Activated B cell treated with CpG ODN at 0.5 μM for 24 hours (primary cell): Measurements from ENCODE around the gene CCN5. TPM values are rescaled to one million over a fixed set of nuclear protein-coding genes. Genes with fewer than 3 reads are reported as not detected.

ENCODE experiments used
- ATAC-seq: fragments of 200-7000 bp; cut with Tn5 transposase; one replicate; pipeline ENCODE4 v1.10.0; 2021; ENCODE audit warnings: low read depth, mild to moderate bottlenecking, moderate library complexity
- CTCF ChIA-PET: fragments of 350-600 bp; sonication (Branson Sonifier 250); formaldehyde crosslinking; loops from one replicate; lab custom pipeline; 2021; ENCODE audit warnings: antibody characterized with exemption; lab: Charles Lee
- POLR2A ChIA-PET: fragments of 350-600 bp; sonication (Branson Sonifier 250); formaldehyde crosslinking; loops from one replicate; lab custom pipeline; 2021; ENCODE audit warnings: antibody characterized with exemption; lab: Charles Lee
- DNase-seq: peaks from one replicate; pipeline ENCODE4 v3.0.0; 2022
- H3K27ac Mint-ChIP-seq: one replicate; pipeline ENCODE4 v1.8.0; 2020; ENCODE audit warnings: mixed read lengths
- H3K27me3 Mint-ChIP-seq: one replicate; pipeline ENCODE4 v1.8.0; 2021; ENCODE audit warnings: mixed read lengths
- H3K36me3 Mint-ChIP-seq: one replicate; pipeline ENCODE4 v1.8.0; 2021; ENCODE audit warnings: low read depth, mixed read lengths
- H3K4me1 Mint-ChIP-seq: one replicate; pipeline ENCODE4 v1.8.0; 2021; ENCODE audit warnings: mixed read lengths
- H3K4me3 Mint-ChIP-seq: one replicate; pipeline ENCODE4 v1.8.0; 2020; ENCODE audit warnings: mild to moderate bottlenecking, mixed read lengths
- H3K9me3 Mint-ChIP-seq: one replicate; pipeline ENCODE4 v1.8.0; 2020; ENCODE audit warnings: mixed read lengths
- intact Hi-C: fragments of 100-400 bp; cut with micrococcal nuclease; formaldehyde crosslinking; loops from one replicate; pipeline ENCODE4 v1.15.1; 2024
- total RNA-seq: library from RNA; stranded (reverse); gene quantifications from 2 replicates; pipeline ENCODE4 v1.2.3, GENCODE V29; 2022
- TF ChIP-seq, protein P1 (sequence below): fragments of 200-600 bp; IDR thresholded peaks from one replicate; pipeline ENCODE4 v1.8.0; 2022; ENCODE audit warnings: antibody characterized with exemption, mild to moderate bottlenecking

The CCN5 gene
- total RNA-seq, 1 donor from 2014 or later = not detected

DNA sequence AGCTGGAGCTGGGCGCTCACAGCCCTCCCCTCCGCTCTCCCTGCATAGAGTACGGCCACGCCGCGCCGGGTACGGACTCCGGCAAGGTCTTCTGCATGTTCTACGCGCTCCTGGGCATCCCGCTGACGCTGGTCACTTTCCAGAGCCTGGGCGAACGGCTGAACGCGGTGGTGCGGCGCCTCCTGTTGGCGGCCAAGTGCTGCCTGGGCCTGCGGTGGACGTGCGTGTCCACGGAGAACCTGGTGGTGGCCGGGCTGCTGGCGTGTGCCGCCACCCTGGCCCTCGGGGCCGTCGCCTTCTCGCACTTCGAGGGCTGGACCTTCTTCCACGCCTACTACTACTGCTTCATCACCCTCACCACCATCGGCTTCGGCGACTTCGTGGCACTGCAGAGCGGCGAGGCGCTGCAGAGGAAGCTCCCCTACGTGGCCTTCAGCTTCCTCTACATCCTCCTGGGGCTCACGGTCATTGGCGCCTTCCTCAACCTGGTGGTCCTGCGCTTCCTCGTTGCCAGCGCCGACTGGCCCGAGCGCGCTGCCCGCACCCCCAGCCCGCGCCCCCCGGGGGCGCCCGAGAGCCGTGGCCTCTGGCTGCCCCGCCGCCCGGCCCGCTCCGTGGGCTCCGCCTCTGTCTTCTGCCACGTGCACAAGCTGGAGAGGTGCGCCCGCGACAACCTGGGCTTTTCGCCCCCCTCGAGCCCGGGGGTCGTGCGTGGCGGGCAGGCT is 35.1 kb downstream of the CCN5 start:
- no peak overlapping the region for H3K27ac Mint-ChIP-seq
- DNase-seq (no peak), ATAC-seq (no peak)
- no peaks in the 10 kb centered on the region for H3K36me3 Mint-ChIP-seq
- intact Hi-C loops = no loop called here
- peaks cover 29% of the 10 kb centered on the region for H3K27me3 Mint-ChIP-seq
- TF ChIP-seq, protein P1, sequence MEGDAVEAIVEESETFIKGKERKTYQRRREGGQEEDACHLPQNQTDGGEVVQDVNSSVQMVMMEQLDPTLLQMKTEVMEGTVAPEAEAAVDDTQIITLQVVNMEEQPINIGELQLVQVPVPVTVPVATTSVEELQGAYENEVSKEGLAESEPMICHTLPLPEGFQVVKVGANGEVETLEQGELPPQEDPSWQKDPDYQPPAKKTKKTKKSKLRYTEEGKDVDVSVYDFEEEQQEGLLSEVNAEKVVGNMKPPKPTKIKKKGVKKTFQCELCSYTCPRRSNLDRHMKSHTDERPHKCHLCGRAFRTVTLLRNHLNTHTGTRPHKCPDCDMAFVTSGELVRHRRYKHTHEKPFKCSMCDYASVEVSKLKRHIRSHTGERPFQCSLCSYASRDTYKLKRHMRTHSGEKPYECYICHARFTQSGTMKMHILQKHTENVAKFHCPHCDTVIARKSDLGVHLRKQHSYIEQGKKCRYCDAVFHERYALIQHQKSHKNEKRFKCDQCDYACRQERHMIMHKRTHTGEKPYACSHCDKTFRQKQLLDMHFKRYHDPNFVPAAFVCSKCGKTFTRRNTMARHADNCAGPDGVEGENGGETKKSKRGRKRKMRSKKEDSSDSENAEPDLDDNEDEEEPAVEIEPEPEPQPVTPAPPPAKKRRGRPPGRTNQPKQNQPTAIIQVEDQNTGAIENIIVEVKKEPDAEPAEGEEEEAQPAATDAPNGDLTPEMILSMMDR = no peak
- no peak overlapping the region for H3K4me3 Mint-ChIP-seq
- no peaks in the 10 kb centered on the region for H3K9me3 Mint-ChIP-seq
- peaks cover 9% of the 10 kb centered on the region for H3K4me1 Mint-ChIP-seq
- ChIA-PET CTCF (no interaction called here), POLR2A (no interaction called here)

DNA sequence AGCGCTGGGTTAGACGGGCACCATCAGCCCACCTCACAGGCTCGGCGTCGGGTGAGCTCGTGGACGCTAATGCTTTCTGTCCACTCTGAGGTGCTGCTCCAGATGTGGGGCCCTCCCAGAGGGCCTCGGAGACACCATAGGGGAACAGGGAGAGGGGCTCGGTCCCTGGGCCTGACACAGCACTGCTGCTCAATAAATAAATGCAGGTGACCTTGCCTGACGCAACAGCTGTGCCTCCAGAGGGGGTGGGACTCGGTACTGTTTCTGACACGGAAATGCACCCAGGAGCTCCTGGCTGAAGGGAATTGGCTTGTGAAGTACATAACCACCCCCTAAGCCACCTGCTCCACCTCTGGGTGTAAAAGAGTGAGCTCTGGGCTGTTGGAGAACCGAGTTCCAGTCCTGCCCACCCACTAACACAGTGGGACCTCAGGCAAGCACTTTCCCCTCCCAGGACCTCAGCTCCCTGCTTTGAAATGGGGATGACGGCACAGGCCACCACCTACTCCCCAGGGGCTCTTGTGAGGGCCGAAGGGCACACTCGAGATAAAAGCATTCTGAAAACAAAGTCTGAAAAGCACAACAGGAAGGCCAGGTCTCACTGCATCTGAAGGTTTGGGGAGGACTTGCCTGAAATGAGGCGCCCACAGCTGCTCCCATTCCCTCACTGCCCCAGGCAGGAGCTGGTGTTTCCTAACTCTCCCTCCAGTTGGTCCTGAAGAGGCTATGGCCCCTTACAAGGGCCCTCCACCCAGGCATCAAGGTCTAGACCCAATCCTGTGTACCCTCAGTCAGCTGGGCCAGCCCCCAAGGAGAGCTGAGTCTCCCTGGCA is 37.1 kb downstream of the CCN5 start:
- Mint-ChIP-seq H3K27me3 (peaks cover 18% of the 10 kb centered on the region), H3K9me3 (no peaks in the 10 kb centered on the region), H3K4me1 (peaks cover 3% of the 10 kb centered on the region), H3K36me3 (no peaks in the 10 kb centered on the region), H3K27ac (no peak overlapping the region), H3K4me3 (no peak overlapping the region)
- POLR2A ChIA-PET = no interaction called here
- no peak for ATAC-seq
- CTCF ChIA-PET = no interaction called here
- DNase-seq = no peak
- TF ChIP-seq, protein P1 = no peak
- intact Hi-C loops = no loop called here

DNA sequence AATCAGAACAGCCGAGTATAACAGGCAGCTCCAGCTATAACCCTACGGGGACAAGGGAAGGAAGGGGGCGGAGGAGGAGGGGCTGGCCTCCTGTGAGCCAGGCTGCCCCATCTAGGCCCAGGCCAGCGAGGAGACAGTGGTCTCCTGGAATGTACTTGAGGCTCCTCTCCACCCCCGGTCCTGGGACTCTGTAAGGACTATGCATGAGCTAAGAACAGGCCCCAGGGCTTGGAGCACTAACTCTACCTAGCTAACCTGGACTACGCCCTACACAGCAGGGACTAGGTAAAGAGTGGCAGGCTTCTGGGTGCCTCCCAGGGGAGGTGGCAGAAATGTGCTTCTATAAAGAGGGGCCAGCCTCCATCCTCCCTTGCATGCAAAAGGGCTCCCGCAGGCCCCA is 39.4 kb downstream of the CCN5 start:
- ChIA-PET POLR2A (no interaction called here), CTCF (no interaction called here)
- H3K27ac Mint-ChIP-seq = no peak overlapping the region
- ATAC-seq (no peak), DNase-seq (no peak)
- TF ChIP-seq, protein P1 = no peak
- intact Hi-C loops = no loop called here
- no peaks in the 10 kb centered on the region for H3K4me1 Mint-ChIP-seq
- H3K9me3 Mint-ChIP-seq = no peaks in the 10 kb centered on the region
- no peak overlapping the region for H3K4me3 Mint-ChIP-seq
- H3K27me3 Mint-ChIP-seq = peaks cover 16% of the 10 kb centered on the region
- no peaks in the 10 kb centered on the region for H3K36me3 Mint-ChIP-seq

DNA sequence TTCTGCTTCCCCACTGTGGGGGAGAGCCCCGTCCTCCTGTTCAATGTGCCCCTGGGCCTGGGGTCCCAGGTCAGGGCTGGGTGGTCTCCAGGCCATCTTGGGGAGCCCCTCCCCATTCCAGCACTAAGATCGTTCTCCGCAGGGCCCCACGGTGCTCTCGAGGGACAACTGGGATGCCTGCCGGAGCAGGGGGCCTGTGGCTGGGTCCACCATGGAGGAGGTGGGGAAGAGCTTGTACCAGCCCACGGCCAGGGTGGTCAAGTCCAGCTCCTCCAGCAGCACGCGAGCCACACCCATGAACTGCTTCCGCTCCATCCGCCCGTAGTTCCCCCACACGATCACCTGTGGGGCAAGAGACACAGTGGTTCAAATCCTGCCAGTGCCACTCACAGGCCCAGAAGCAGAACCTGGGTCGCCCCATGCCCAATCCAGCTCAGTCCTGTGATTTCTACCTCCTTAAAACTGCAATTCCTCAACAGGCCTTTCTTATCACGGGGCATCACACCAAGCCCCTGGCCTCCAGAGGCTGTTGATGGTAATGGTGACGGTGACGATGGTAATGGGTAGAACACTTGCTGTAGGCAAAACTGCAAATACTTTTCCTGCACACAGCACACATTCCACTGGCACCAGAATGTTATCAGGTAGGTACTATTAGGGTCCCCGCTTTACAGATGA is 41.0 kb downstream of the CCN5 start:
- ATAC-seq (no peak), DNase-seq (no peak)
- Mint-ChIP-seq H3K27me3 (peaks cover 10% of the 10 kb centered on the region), H3K27ac (no peak overlapping the region), H3K4me3 (no peak overlapping the region), H3K36me3 (no peaks in the 10 kb centered on the region), H3K9me3 (no peaks in the 10 kb centered on the region), H3K4me1 (no peaks in the 10 kb centered on the region)
- intact Hi-C loops = no loop called here
- ChIA-PET CTCF (interaction anchor here (1.2 kb wide), 1 partner anchor 9 kb away, joined by 3 read pairs; no protein-coding TSS in a partner anchor), POLR2A (no interaction called here)
- TF ChIP-seq, protein P1 = no peak

DNA sequence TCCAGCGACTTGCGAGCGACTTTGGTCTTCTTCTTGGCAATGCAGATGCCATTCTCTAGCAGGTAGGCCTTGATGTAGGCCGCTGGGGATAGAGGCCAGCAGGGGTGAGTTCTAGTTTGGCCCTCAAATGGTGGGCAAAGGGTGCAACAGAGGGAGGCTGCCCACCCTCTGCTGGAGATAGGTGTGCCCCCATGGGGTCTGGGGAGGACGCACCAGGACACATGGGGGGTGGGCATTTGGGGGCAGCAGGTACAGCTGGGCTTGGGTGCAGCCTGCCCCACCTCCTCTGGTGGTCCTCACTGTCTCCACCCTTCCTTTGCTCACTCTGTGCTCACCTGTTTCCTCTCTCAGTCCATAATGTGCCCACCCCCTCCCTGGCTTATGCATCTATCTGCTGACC is 41.8 kb downstream of the CCN5 start:
- no peaks in the 10 kb centered on the region for H3K9me3 Mint-ChIP-seq
- DNase-seq = no peak
- TF ChIP-seq, protein P1 = no peak
- peaks cover 6% of the 10 kb centered on the region for H3K27me3 Mint-ChIP-seq
- intact Hi-C loops = no loop called here
- no peak overlapping the region for H3K4me3 Mint-ChIP-seq
- H3K27ac Mint-ChIP-seq = no peak overlapping the region
- no peaks in the 10 kb centered on the region for H3K4me1 Mint-ChIP-seq
- CTCF ChIA-PET = interaction anchor here (1.2 kb wide), 1 partner anchor 9 kb away, joined by 3 read pairs; no protein-coding TSS in a partner anchor
- no peak for ATAC-seq
- H3K36me3 Mint-ChIP-seq = no peaks in the 10 kb centered on the region
- POLR2A ChIA-PET = no interaction called here
